Astrocyte of the hippocampus (primary cell): ENCODE measurements around the gene DUSP6.

Experiments used
- DNase-seq: peaks from one replicate; pipeline ENCODE4 v3.0.0; 2011; ENCODE audit warnings: low read depth, low spot score

The DUSP6 gene

DNA sequence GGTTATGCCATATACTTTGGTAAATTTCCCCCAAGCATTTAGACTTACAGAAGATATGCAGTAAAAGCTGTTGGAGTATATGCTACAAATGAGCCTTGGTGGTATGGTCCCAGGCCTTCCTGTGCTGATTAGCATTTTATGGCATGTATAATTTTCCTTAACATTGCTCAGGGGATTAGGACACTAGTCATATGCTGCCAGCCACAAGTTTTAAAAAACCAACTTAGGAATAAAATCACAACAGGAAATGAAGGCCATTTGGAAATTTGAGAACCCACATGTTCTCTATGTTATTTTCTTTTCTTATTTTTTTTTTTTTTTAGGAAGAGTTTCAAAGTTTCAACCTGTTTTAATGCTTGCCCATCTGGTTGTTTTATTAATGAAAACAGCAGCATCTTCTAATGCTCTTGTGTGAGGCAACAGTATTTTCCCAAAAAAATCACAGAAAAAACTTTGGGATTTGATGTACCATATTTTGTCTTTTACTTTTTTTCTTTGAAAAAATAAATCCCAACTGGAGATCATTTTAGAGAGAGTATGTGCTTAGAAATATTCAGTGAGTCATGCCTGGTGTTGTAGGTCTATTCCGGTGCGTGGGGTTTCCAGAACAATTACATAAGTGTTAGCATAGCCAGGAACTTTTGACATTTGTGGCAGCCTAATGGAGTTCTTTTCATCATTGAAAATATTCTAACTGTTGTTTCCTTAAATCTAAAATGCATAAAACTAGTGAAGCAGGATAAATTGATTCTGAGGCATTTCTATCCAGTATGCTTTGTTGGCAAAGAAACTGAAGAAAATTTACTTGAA lies 21.7 kb upstream of the DUSP6 start:
- peak; percentile 76 for DNase-seq

GRCh38 chr12:89372584-89373370 lies 20.5 kb upstream of the DUSP6 start:
- peak; percentile 36 for DNase-seq

- DNase-seq: peak; percentile 77
Observed at GRCh38 chr12:89370850-89371249, 18.5 kb upstream of the DUSP6 start.

DNA sequence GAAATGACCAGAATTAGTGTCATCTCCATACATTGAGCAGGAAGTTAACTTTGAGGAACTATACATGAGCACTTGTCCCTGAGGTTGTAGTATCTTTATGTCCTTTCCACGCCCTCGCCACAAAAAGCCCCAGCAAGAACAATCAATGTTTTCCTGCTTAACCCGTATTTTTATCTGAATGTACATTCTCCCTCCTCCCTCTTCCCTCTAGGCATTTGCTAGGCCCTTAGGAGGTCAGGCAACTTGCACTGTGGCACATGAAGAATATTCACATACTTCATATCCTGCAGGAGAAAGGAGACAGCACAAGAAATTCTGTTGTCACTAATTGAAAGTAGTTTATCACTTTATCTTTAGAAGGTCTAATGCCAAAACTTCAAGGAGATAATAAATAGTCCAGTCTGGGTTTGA lies 18.1 kb upstream of the DUSP6 start:
- DNase-seq: no peak

DNA sequence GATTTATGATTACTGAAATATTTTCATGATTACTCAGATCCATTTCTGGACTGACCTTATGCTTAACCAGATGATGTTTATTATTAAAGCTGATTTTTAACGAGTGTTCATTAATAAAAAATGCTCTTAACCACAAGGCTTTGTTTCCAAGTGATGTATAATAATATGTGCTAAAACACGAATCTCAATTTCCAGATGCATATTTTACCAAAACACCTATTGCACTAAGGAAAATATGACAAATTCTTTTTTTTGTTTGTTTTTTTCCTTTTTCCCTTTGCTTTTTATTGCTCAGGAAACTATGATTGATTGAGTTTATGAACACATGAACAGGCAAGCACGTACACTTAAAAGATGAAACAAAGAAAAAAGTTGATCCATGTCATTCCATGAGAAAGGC lies 16.9 kb upstream of the DUSP6 start:
- DNase-seq: no peak

GRCh38 chr12:89368391-89368790 lies 16.1 kb upstream of the DUSP6 start:
- no peak for DNase-seq

GRCh38 chr12:89366676-89367364 lies 14.5 kb upstream of the DUSP6 start:
- no peak for DNase-seq

GRCh38 chr12:89364631-89365030 lies 12.3 kb upstream of the DUSP6 start:
- no peak for DNase-seq

- DNase-seq: no peak
Observed at GRCh38 chr12:89364058-89364457, 11.8 kb upstream of the DUSP6 start.

- DNase-seq: no peak
Observed at GRCh38 chr12:89363582-89363981, 11.3 kb upstream of the DUSP6 start.

DNA sequence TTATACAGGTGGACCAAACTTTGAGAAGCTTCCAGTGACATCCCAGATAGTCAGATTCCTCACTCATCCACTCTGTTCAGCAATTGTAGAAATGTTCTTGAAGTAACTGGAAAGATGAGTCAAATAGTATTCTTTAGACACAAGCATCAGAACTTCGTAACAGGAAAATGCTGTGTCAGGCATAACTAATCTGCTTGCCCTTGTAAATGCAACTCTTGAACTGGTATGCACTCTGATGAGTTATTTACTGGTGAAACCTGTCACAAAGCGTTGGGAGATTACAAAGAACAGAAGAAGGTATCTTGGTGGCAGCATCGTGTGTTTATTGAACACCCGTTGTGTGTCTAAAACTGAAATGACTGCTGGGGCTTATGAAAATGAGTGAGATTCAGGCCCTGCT lies 10.8 kb upstream of the DUSP6 start:
- DNase-seq: no peak

- no peak for DNase-seq
Observed at GRCh38 chr12:89359615-89360014, 7.3 kb upstream of the DUSP6 start.

GRCh38 chr12:89358805-89359204 lies 6.5 kb upstream of the DUSP6 start:
- DNase-seq: no peak

DNA sequence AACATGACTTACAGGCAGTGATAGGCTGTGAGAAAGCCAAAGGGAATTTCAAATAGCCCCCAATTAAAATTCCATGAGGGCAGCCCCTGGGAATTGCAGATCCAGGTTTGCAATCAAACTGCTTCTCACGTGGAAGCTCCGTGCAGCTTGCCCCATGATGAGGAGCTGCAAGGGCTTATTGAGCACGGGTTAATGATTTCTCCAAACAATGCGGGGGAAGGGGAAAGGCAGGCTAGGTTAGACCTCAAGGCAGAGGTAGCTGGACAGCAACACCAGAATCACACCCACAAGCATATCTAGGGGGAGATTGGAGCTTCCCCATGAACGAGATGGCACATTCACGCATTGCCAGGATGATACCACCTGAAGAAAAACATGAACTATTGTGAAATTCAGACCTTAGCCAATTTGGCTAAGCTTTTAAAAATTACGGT lies 5.0 kb upstream of the DUSP6 start:
- no peak for DNase-seq

DNA sequence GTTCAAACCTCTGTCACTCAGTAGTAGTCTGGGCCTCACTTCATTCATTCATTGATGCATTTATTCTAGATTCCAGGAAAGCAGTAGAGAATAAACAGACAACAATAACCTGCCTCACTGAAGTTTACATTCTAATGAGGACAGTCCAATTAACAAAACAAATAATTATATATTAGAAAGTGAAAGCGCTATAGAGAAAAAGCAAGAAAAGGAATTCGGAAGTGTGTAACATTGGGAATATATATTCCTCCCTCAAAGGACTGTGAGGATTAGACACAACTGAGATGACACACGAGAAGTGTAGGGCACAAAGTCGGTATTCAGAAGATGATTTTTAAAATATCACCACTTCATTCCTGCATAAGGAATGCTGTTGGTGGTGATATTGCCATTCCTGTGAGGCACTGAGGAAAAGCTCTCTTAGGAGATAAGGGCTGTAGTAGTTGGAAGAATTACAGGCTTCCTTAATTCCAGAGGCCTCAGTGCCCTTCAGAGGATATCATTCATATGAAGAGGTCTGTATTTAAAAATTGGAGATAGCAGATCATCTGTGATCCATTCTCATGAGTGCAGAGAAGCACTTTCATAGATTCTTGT lies 3.9 kb upstream of the DUSP6 start:
- DNase-seq: no peak

DNA sequence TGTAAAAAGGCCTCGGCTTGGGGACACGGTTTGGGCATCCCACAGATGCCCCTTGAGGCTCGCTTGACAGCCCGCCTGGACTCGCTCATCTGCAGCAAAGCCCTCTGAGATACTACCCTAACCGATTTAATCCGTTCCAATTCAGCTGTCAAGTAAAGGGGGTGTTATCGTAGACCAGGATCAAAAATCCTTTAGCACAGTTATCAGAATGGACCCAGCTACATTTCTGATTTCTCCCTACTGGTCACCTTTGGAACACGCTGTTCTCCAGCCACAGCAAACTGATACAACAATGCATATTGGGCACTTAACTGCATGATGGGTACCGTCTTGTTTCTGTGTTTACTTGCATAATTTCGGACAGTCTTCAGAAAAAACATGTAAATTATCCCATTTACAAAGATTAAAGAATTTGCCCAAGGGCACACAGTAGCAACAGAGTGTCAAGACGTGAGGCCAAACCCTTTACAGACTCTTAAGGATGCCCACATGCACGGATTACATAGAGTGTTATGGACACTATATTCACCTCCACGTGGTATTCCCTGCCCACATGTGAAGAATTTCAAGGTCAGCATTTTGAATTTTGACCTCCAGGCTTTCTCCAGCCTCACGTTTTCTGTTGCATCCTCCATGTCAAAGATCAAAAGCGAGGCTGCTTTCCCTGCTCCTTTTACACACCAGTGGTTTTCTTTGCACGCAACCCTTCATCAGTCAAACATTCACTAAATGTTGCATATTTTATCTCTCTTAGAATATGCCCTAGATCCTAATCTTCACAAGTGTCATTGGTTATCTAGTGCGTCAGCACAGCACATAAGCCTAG lies 3.2 kb upstream of the DUSP6 start:
- peak; percentile 32 for DNase-seq

GRCh38 chr12:89354612-89355067 lies 2.3 kb upstream of the DUSP6 start:
- DNase-seq: no peak

DNA sequence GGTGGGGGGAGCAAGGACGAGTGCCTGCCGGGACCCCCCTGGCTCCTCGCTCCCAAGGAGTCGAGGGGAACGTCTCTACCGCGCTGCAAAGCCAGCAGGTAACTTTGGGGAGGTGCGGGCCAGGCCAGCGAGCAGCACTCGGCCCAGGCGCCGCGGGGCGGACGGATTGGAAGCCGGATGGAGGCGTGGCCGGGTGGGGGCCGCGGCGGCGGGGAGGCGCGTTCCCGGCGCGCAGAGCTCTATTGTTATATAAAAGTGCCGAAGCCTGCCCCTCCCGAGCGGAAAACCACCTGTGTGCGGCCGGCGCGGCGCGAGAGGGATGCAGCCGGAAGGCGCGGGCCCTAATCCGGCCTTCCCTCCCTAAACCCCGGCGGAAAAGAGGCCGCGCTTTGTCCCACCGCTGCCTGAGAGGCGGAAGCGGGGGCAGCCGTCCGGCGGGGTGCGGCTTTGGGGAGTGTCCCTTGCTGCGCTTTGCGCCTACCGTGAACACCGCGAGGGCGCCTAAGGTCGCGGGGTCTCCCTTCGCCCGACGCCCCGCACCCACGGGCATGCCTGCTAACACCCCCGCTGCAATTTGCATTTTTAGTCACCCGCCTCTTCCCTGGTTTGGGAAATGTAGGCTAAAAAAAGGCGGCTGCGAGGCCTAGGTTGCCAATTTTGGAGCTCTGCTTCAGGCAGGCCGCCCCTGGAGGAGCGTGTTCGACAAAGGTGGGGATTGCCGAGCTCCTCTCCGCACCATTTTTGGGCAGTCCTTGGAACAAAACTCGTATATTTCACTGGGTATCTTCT lies 1.7 kb upstream of the DUSP6 start:
- peak; percentile 83 for DNase-seq

- DNase-seq: peak; percentile 92
Observed at GRCh38 chr12:89353188-89353822, 1.0 kb upstream of the DUSP6 start.

GRCh38 chr12:89352242-89352491 lies 134 bp downstream of the DUSP6 start:
- no peak for DNase-seq
